Thyroid gland (tissue), 4 donors: Measurements from ENCODE around the gene CD1B.

Source experiments
- POLR2A ChIP-seq, 2 donors: fragments of 450-650 bp; IDR thresholded peaks; one replicate each; pipeline ENCODE4 v1.6.1; 2017; ENCODE audit warnings: antibody characterized with exemption in 2 of 2, mild to moderate bottlenecking in 2 of 2, moderate library complexity in 1 of 2
- TF ChIP-seq, protein P1 (sequence below), 6 experiments: fragments of 200-600 bp in 3 of 6; fragments of 450-650 bp in 3 of 6; sonication (generic) in 3 of 6; IDR thresholded peaks; one replicate each; pipeline ENCODE4 v1.5.1; 2016 to 2019; ENCODE audit warnings: antibody characterized with exemption in 6 of 6, mild to moderate bottlenecking in 2 of 6, inconsistent platforms in 1 of 6, moderate library complexity in 1 of 6

DNA sequence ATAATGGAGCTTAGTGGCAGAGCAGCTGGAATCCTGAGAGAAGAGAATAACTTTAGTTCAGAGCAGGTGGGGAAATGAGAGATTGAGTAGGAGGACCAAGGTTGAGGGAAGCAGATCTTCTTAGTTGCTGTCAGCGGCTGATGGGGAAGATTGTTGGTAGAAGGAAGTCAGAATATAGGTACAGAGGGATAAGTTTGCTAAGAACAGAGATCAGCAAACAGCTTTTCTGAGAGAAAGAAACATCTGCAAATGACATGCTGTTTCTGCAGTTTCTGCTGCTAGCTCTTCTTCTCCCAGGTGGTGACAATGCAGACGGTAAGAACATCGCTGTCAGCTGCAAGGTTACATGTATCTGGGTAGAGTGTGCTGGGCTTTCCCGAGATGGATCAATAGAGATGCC is 41.5 kb downstream of the CD1B start, which contains the start of gene CD1C:
- TF ChIP-seq, protein P1, sequence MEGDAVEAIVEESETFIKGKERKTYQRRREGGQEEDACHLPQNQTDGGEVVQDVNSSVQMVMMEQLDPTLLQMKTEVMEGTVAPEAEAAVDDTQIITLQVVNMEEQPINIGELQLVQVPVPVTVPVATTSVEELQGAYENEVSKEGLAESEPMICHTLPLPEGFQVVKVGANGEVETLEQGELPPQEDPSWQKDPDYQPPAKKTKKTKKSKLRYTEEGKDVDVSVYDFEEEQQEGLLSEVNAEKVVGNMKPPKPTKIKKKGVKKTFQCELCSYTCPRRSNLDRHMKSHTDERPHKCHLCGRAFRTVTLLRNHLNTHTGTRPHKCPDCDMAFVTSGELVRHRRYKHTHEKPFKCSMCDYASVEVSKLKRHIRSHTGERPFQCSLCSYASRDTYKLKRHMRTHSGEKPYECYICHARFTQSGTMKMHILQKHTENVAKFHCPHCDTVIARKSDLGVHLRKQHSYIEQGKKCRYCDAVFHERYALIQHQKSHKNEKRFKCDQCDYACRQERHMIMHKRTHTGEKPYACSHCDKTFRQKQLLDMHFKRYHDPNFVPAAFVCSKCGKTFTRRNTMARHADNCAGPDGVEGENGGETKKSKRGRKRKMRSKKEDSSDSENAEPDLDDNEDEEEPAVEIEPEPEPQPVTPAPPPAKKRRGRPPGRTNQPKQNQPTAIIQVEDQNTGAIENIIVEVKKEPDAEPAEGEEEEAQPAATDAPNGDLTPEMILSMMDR (IDR thresholded peaks at IDR 0.05): no peak
- no peak for TF ChIP-seq POLR2A (IDR thresholded peaks at IDR 0.05)
